ENCODE results near the gene SNCA.

GRCh38 chr4:89765528-89765927, 71.4 kb downstream of the SNCA start:
- TF ChIP-seq CTCF (IDR thresholded peaks at IDR 0.05) (no peak), POLR2A (IDR thresholded peaks at IDR 0.05) (no peak)

Data from esophagus squamous epithelium (tissue), 4 donors.